GM12878 (cell line): Measurements from ENCODE around the gene COL17A1. TPM values are rescaled to one million over a fixed set of nuclear protein-coding genes. Genes with fewer than 3 reads are reported as not detected.

Experiments used
- ATAC-seq: fragments of 200-7000 bp; cut with Tn5 transposase; 3 replicates; pipeline ENCODE4 v1.9.1; 2020; ENCODE audit warnings: mild to moderate bottlenecking, moderate library complexity
- BruUV-seq: library from RNA; stranded (reverse); fragments of 400-500 nt; replicated peaks from 2 replicates; lab custom pipeline; 2021; lab: Mats Ljungman, UMichigan
- CTCF ChIA-PET: fragments of 300-600 bp; sonication (Branson Sonifier 250); formaldehyde crosslinking; extraction: SDS; loops from one replicate; lab custom pipeline; 2021; ENCODE audit warnings: inconsistent platforms; lab: Yijun Ruan, JAX
- POLR2A ChIA-PET: fragments of 350-600 bp; formaldehyde crosslinking; extraction: SDS; loops from one replicate; lab custom pipeline; 2021; ENCODE audit warnings: inconsistent platforms; lab: Charles Lee
- RAD21 ChIA-PET: fragments of 300-600 bp; sonication (Branson Sonifier 250); formaldehyde crosslinking; loops from one replicate; lab custom pipeline; 2023; ENCODE audit warnings: antibody characterized with exemption; ENCODE audit not compliant: unreplicated experiment; lab: Charles Lee
- SMC1A ChIA-PET: fragments of 300-600 bp; sonication (Branson Sonifier 250); formaldehyde crosslinking; loops from one replicate; lab custom pipeline; 2023; ENCODE audit not compliant: unreplicated experiment, uncharacterized antibody; lab: Charles Lee
- DNase-seq: peaks from one replicate; pipeline ENCODE4 v3.0.0-alpha.2; 2011; ENCODE audit warnings: low read depth, low spot score
- FAIRE-seq: peaks from 3 replicates; lab custom pipeline; 2011; peaks lifted over from hg19 to GRCh38; lab: Jason Lieb, UNC
- H2AFZ ChIP-seq: 2 replicates; pipeline ENCODE4 v1.6.0; 2011; ENCODE audit warnings: low read depth, low read length, control low read depth; ENCODE audit not compliant: control insufficient read depth
- H3K27ac ChIP-seq: 2 replicates; pipeline ENCODE4 v1.5.1; 2011; ENCODE audit warnings: control low read depth; ENCODE audit not compliant: control insufficient read depth, insufficient read depth
- H3K27me3 ChIP-seq, 2 experiments: replicated peaks in 1 of 2; 2 replicates each; pipeline versions ENCODE4 v1.6.0 to v1.6.1; 2011; ENCODE audit warnings: low read length in 1 of 2; ENCODE audit not compliant: control insufficient read depth in 2 of 2, insufficient read depth in 2 of 2
- H3K36me3 ChIP-seq, 2 experiments: 2 replicates each; pipeline ENCODE4 v1.5.1; 2011; ENCODE audit warnings: low read length in 1 of 2; ENCODE audit not compliant: control insufficient read depth in 2 of 2, insufficient read depth in 2 of 2
- H3K4me1 ChIP-seq: 2 replicates; pipeline ENCODE4 v1.6.1; 2011; ENCODE audit warnings: mild to moderate bottlenecking, low read length, moderate library complexity, mixed read lengths; ENCODE audit not compliant: control insufficient read depth, insufficient read depth
- H3K4me2 ChIP-seq: 2 replicates; pipeline ENCODE4 v1.6.0; 2011; ENCODE audit warnings: control low read depth; ENCODE audit not compliant: control insufficient read depth, insufficient read depth
- H3K4me3 ChIP-seq: fragments of 200-600 bp; sonication (generic); 2 replicates; pipeline ENCODE4 v1.5.1; 2016
- H3K79me2 ChIP-seq: 2 replicates; pipeline ENCODE4 v1.6.0; 2011; ENCODE audit warnings: low read length; ENCODE audit not compliant: control insufficient read depth, insufficient read depth
- H3K9ac ChIP-seq: 2 replicates; pipeline ENCODE4 v1.8.0; 2011; ENCODE audit warnings: low read length, control low read depth, mixed read lengths; ENCODE audit not compliant: control insufficient read depth, insufficient read depth
- H3K9me3 ChIP-seq: replicated peaks from 3 replicates; pipeline ENCODE4 v1.5.1; 2011; ENCODE audit warnings: mild to moderate bottlenecking, low read length; ENCODE audit not compliant: control insufficient read depth, insufficient read depth
- H4K20me1 ChIP-seq: 2 replicates; pipeline ENCODE4 v1.6.0; 2011; ENCODE audit not compliant: control insufficient read depth, insufficient read depth
- ATF7 ChIP-seq: fragments of 450-650 bp; IDR thresholded peaks from 2 replicates; pipeline ENCODE4 v1.6.1; 2016; ENCODE audit warnings: low read depth, mild to moderate bottlenecking
- HDGF ChIP-seq: fragments of 450-650 bp; IDR thresholded peaks from 2 replicates; pipeline ENCODE4 v1.6.1; 2016; ENCODE audit warnings: antibody characterized with exemption
- NBN ChIP-seq: fragments of 450-650 bp; IDR thresholded peaks from 2 replicates; pipeline ENCODE4 v1.6.1; 2016
- RAD21 ChIP-seq: IDR thresholded peaks from 2 replicates; pipeline ENCODE4 v1.6.1; 2011; ENCODE audit warnings: mild to moderate bottlenecking, low read depth, low read length, moderate library complexity; ENCODE audit not compliant: insufficient read depth
- RUNX3 ChIP-seq: IDR thresholded peaks from 2 replicates; pipeline ENCODE4 v1.6.1; 2012; ENCODE audit warnings: low read length, inconsistent platforms
- SIN3A ChIP-seq: IDR thresholded peaks from 2 replicates; pipeline ENCODE4 v1.6.1; 2012; ENCODE audit warnings: low read depth, low read length, improper control_type of control experiment
- SMAD5 ChIP-seq: IDR thresholded peaks from 2 replicates; pipeline ENCODE4 v1.6.1; 2016; ENCODE audit warnings: antibody characterized with exemption, low read depth
- SPI1 ChIP-seq: IDR thresholded peaks from 2 replicates; pipeline ENCODE4 v1.6.1; 2011; ENCODE audit warnings: low read depth, mild to moderate bottlenecking, low read length, moderate library complexity, borderline replicate concordance; ENCODE audit not compliant: insufficient read depth
- WRNIP1 ChIP-seq: IDR thresholded peaks from 2 replicates; pipeline ENCODE4 v1.6.1; 2011; ENCODE audit warnings: low read depth, low read length, improper control_type of control experiment, borderline replicate concordance
- YY1 ChIP-seq: IDR thresholded peaks from 2 replicates; pipeline ENCODE4 v1.6.1; 2011; ENCODE audit warnings: low read depth, mild to moderate bottlenecking, low read length
- ZNF384 ChIP-seq: IDR thresholded peaks from 2 replicates; pipeline ENCODE4 v1.6.1; 2012; ENCODE audit warnings: low read depth, mild to moderate bottlenecking, low read length, improper control_type of control experiment, borderline replicate concordance
- WGBS: methylation state at CpG from one replicate; pipeline ENCODE4 v1.1.6; 2016; ENCODE audit warnings: low lambda C conversion rate; ENCODE audit not compliant: insufficient replicate concordance, insufficient coverage; ENCODE audit errors: missing lambda C conversion rate; 5-methylcytosine and 5-hydroxymethylcytosine counted together
- in situ Hi-C: fragments of 300-500 bp; cut with MboI; formaldehyde crosslinking; loops from 9 replicates; pipeline ENCODE4 v1.14.3; 2018; ENCODE audit warnings: mixed read lengths
- intact Hi-C: fragments of 100-400 bp; cut with micrococcal nuclease; formaldehyde crosslinking; loops from one replicate; pipeline ENCODE4 v1.14.2; 2022; ENCODE audit not compliant: unreplicated experiment
- polyA plus RNA-seq, 11 experiments: library from polyadenylated mRNA; depleted of rRNA in 4 of 11; unstranded in 6 of 11; stranded (reverse) in 5 of 11; fragments of >200 nt; fragmentation: Nextera tagmentation in 4 of 11; fragmentation: Illumina TruSeq in 1 of 11; extraction: Ambion mirVana in 4 of 11; extraction: Trizol in 1 of 11; gene quantifications; 1 replicate in 1 of 11; 2 replicates in 10 of 11; pipeline versions ENCODE4 v1.2.1 to v1.2.3, GENCODE V29; 2011 to 2016; ENCODE audit warnings: inconsistent platforms in 2 of 11, missing spikeins in 2 of 11, low read depth in 1 of 11
- total RNA-seq, 4 experiments: library from RNA; depleted of rRNA in 3 of 4; stranded (reverse); fragments of >200 nt in 3 of 4; fragmentation: Illumina TruSeq in 1 of 4; extraction: Trizol in 1 of 4; gene quantifications; 2 replicates each; pipeline versions ENCODE4 v1.2.1 to v1.2.3, GENCODE V29; 2013 to 2021
- TF ChIP-seq, protein P1 (sequence below): fragments of 450-650 bp; IDR thresholded peaks from 2 replicates; pipeline ENCODE4 v1.6.1; 2016; ENCODE audit warnings: mild to moderate bottlenecking
- TF ChIP-seq, protein P2 (sequence below): IDR thresholded peaks from 2 replicates; pipeline ENCODE4 v1.6.1; 2012; ENCODE audit warnings: improper control_type of control experiment, low read depth, low read length; ENCODE audit not compliant: insufficient replicate concordance
- TF ChIP-seq, protein P3 (sequence below), 3 experiments: IDR thresholded peaks in 2 of 3; conservative IDR thresholded peaks in 1 of 3; 2 replicates each; pipeline ENCODE4 v1.5.1; 2011; ENCODE audit warnings: low read depth in 3 of 3, low read length in 3 of 3, mild to moderate bottlenecking in 3 of 3, control low read depth in 2 of 3, moderate library complexity in 2 of 3, inconsistent platforms in 1 of 3, mixed read lengths in 1 of 3; ENCODE audit not compliant: control insufficient read depth in 2 of 3, insufficient read depth in 1 of 3; ENCODE audit errors: extremely low read depth in 1 of 3

The COL17A1 gene
- total and polyA plus RNA-seq, 10 of the 15 experiments (the other 5 are each of a cell fraction or from before 2014, with no cell fraction given) = 0.08 to 0.22 TPM; not detected in 8

DNA sequence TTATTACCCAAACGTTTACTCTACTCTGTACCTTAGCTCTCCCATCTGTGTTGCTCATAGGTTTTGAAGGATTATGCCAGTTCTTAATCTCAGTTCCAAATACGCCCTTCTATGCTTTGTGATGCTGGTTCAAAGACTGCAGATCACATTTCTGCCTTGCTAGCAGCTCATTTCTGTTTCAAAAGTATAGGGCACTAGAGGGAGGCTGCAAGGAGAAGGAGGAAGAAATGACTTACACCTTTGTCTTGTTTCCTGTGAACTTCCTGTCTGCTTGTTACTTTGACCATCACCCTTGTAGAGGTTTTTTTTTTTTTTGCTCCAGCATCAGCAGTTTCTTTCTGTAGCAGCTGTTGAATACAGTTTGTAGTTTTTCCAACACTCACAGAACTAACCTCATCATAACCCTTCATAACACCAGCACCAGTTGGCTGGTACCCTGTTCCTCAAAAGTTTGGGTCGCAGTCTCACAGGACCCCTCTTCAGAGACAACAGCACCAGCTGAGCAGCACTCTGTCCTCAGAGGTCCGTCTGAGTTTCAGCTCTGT is 102.2 kb downstream of the COL17A1 start (continued):
- 0 out of 2 replicates have a peak, but pooled peaks have one; percentile 22 for TF ChIP-seq RUNX3
- TF ChIP-seq WRNIP1 = no peak
- 0 out of 2 replicates have a peak, but pooled peaks have one; percentile 37 for TF ChIP-seq HDGF
- TF ChIP-seq, protein P1, sequence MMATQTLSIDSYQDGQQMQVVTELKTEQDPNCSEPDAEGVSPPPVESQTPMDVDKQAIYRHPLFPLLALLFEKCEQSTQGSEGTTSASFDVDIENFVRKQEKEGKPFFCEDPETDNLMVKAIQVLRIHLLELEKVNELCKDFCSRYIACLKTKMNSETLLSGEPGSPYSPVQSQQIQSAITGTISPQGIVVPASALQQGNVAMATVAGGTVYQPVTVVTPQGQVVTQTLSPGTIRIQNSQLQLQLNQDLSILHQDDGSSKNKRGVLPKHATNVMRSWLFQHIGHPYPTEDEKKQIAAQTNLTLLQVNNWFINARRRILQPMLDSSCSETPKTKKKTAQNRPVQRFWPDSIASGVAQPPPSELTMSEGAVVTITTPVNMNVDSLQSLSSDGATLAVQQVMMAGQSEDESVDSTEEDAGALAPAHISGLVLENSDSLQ = no peak
- TF ChIP-seq YY1 = no peak
- peak; percentile 38; the same call in 1 of the 2 replicates for TF ChIP-seq SPI1
- 0 out of 2 replicates have a peak, but pooled peaks have one; percentile 19 for TF ChIP-seq NBN
- 0 out of 2 replicates have a peak, but pooled peaks have one; percentile 14 for TF ChIP-seq ATF7
- no peak for TF ChIP-seq SIN3A
- TF ChIP-seq SMAD5 = no peak
- TF ChIP-seq ZNF384 = peak; percentile 91

- FAIRE-seq = no peak
- Histone ChIP-seq H2AFZ (no peak overlapping the region), H3K4me1 (peaks cover 7% of the 10 kb centered on the region; the same call in 1 of the 2 replicates), H4K20me1 (no peaks in the 10 kb centered on the region), H3K9ac (no peak overlapping the region), H3K79me2 (peaks cover 50% of the 10 kb centered on the region), H3K9me3 (no peaks in the 10 kb centered on the region), H3K27me3 (no peaks in the 10 kb centered on the region), H3K36me3 (no peaks in the 10 kb centered on the region), H3K4me2 (no peak overlapping the region), H3K27ac (no peak overlapping the region), H3K4me3 (no peak overlapping the region)
- peak; percentile 52 for ATAC-seq
- ChIA-PET POLR2A (interaction anchor here (1.0 to 1.5 kb wide), 4 partner anchors 13 to 139 kb away, joined by 3 to 7 read pairs (median 6); partner anchors contain the start of genes SFR1 and SLK), RAD21 (interaction anchor here (0.6 to 4.2 kb wide), 6 partner anchors 9 to 267 kb away, joined by 3 to 38 read pairs (median 4); partner anchors contain the start of gene SFR1), CTCF (interaction anchor here (0.8 to 4.2 kb wide), 19 partner anchors 8 to 292 kb away, joined by 3 to 46 read pairs (median 4); partner anchors contain the start of gene SFR1), SMC1A (interaction anchor here (0.6 to 2.2 kb wide), 13 partner anchors 9 to 273 kb away, joined by 3 to 22 read pairs (median 3); partner anchors contain the start of genes GSTO1 and SFR1)
- intact Hi-C loops = loop anchor here (5.0 kb wide), 1 partner anchor 140 kb away; the partner anchor contains the start of gene SFR1
- WGBS = 79% methylated on average over 4 of the region's 4 CpGs
- BruUV-seq = no TSS peak
- in situ Hi-C loops = no loop called here
- DNase-seq = no peak
- TF ChIP-seq, protein P2, sequence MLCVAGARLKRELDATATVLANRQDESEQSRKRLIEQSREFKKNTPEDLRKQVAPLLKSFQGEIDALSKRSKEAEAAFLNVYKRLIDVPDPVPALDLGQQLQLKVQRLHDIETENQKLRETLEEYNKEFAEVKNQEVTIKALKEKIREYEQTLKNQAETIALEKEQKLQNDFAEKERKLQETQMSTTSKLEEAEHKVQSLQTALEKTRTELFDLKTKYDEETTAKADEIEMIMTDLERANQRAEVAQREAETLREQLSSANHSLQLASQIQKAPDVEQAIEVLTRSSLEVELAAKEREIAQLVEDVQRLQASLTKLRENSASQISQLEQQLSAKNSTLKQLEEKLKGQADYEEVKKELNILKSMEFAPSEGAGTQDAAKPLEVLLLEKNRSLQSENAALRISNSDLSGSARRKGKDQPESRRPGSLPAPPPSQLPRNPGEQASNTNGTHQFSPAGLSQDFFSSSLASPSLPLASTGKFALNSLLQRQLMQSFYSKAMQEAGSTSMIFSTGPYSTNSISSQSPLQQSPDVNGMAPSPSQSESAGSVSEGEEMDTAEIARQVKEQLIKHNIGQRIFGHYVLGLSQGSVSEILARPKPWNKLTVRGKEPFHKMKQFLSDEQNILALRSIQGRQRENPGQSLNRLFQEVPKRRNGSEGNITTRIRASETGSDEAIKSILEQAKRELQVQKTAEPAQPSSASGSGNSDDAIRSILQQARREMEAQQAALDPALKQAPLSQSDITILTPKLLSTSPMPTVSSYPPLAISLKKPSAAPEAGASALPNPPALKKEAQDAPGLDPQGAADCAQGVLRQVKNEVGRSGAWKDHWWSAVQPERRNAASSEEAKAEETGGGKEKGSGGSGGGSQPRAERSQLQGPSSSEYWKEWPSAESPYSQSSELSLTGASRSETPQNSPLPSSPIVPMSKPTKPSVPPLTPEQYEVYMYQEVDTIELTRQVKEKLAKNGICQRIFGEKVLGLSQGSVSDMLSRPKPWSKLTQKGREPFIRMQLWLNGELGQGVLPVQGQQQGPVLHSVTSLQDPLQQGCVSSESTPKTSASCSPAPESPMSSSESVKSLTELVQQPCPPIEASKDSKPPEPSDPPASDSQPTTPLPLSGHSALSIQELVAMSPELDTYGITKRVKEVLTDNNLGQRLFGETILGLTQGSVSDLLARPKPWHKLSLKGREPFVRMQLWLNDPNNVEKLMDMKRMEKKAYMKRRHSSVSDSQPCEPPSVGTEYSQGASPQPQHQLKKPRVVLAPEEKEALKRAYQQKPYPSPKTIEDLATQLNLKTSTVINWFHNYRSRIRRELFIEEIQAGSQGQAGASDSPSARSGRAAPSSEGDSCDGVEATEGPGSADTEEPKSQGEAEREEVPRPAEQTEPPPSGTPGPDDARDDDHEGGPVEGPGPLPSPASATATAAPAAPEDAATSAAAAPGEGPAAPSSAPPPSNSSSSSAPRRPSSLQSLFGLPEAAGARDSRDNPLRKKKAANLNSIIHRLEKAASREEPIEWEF = no peak
- TF ChIP-seq RAD21 = peak; percentile 38; the same call in 1 of the 2 replicates
- TF ChIP-seq, protein P3, sequence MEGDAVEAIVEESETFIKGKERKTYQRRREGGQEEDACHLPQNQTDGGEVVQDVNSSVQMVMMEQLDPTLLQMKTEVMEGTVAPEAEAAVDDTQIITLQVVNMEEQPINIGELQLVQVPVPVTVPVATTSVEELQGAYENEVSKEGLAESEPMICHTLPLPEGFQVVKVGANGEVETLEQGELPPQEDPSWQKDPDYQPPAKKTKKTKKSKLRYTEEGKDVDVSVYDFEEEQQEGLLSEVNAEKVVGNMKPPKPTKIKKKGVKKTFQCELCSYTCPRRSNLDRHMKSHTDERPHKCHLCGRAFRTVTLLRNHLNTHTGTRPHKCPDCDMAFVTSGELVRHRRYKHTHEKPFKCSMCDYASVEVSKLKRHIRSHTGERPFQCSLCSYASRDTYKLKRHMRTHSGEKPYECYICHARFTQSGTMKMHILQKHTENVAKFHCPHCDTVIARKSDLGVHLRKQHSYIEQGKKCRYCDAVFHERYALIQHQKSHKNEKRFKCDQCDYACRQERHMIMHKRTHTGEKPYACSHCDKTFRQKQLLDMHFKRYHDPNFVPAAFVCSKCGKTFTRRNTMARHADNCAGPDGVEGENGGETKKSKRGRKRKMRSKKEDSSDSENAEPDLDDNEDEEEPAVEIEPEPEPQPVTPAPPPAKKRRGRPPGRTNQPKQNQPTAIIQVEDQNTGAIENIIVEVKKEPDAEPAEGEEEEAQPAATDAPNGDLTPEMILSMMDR (IDR thresholded peaks at IDR 0.05 in 2 of 3, conservative IDR thresholded peaks at IDR 0.05 in 1 of 3; ENCODE audit: control insufficient read depth in 2 of 3, extremely low read depth in 1 of 3, insufficient read depth in 1 of 3, low read depth in 3 of 3, low read length in 3 of 3) = peak in 1 of 3 experiments; percentile 52; a peak in 3 of 6 replicates
These were observed 103.0 kb downstream of the COL17A1 start for GRCh38 chr10:103982639-103983038.
